Common myeloid progenitor, CD34-positive (primary cell): Measurements from ENCODE around the gene HTR5A.

Experiments
- CTCF ChIA-PET: fragments of 350-600 bp; sonication (Branson Sonifier 250); formaldehyde crosslinking; loops from one replicate; lab custom pipeline; 2021; ENCODE audit warnings: antibody characterized with exemption; lab: Charles Lee
- POLR2A ChIA-PET: fragments of 350-600 bp; sonication (Branson Sonifier 250); formaldehyde crosslinking; loops from one replicate; lab custom pipeline; 2021; ENCODE audit warnings: antibody characterized with exemption; lab: Charles Lee
- DNase-seq, 3 donors: peaks; one replicate each; pipeline versions ENCODE4 v3.0.0 to v3.0.0-alpha.2; 2013
- H3K27ac ChIP-seq, 2 experiments: 1 replicate in 1 of 2; 2 replicates in 1 of 2; pipeline ENCODE4 v1.7.0; 2013; ENCODE audit warnings: inconsistent platforms in 2 of 2, low read length in 2 of 2, mild to moderate bottlenecking in 2 of 2, low read depth in 1 of 2, moderate library complexity in 1 of 2; ENCODE audit not compliant: severe bottlenecking in 2 of 2, insufficient read depth in 1 of 2, poor library complexity in 1 of 2
- H3K27me3 ChIP-seq, 5 experiments: replicated peaks in 2 of 5; 1 replicate in 3 of 5; 2 replicates in 2 of 5; pipeline versions ENCODE4 v1.6.1 to v1.7.0; 2013; ENCODE audit warnings: low read length in 4 of 5, mild to moderate bottlenecking in 2 of 5, moderate library complexity in 2 of 5, inconsistent platforms in 1 of 5; ENCODE audit not compliant: insufficient read depth in 5 of 5, control insufficient read depth in 4 of 5
- H3K36me3 ChIP-seq, 4 experiments: 1 replicate in 2 of 4; 2 replicates in 2 of 4; pipeline versions ENCODE4 v1.6.1 to v1.7.0; 2013; ENCODE audit warnings: low read length in 3 of 4, control low read depth in 1 of 4, mild to moderate bottlenecking in 1 of 4; ENCODE audit not compliant: control insufficient read depth in 4 of 4, insufficient read depth in 4 of 4
- H3K4me1 ChIP-seq, 4 experiments: 1 replicate in 3 of 4; 2 replicates in 1 of 4; pipeline versions ENCODE4 v1.6.1 to v1.7.1; 2013; ENCODE audit warnings: low read length in 3 of 4, mild to moderate bottlenecking in 3 of 4, control low read depth in 1 of 4, inconsistent platforms in 1 of 4, moderate library complexity in 1 of 4; ENCODE audit not compliant: control insufficient read depth in 4 of 4, insufficient read depth in 4 of 4; ENCODE audit errors: control extremely low read depth in 1 of 4
- H3K4me3 ChIP-seq, 7 experiments: 1 replicate in 4 of 7; 2 replicates in 3 of 7; pipeline versions ENCODE4 v1.5.1 to v1.7.0; 2013; ENCODE audit warnings: mild to moderate bottlenecking in 7 of 7, low read length in 6 of 7, moderate library complexity in 6 of 7, inconsistent platforms in 2 of 7, low read depth in 2 of 7, control low read depth in 1 of 7; ENCODE audit not compliant: insufficient read depth in 4 of 7, control insufficient read depth in 1 of 7; ENCODE audit errors: extremely low read depth in 1 of 7
- H3K9me3 ChIP-seq, 5 experiments: 1 replicate in 4 of 5; 2 replicates in 1 of 5; pipeline versions ENCODE4 v1.6.1 to v1.7.1; 2013; ENCODE audit warnings: low read length in 4 of 5, mild to moderate bottlenecking in 2 of 5, inconsistent platforms in 1 of 5, low read depth in 1 of 5, moderate library complexity in 1 of 5; ENCODE audit not compliant: control insufficient read depth in 4 of 5, insufficient read depth in 2 of 5; ENCODE audit errors: control extremely low read depth in 1 of 5
- WGBS: methylation state at CpG from one replicate; pipeline ENCODE4 v1.1.5; 2013; ENCODE audit not compliant: insufficient coverage; 5-methylcytosine and 5-hydroxymethylcytosine counted together

Gene HTR5A

DNA sequence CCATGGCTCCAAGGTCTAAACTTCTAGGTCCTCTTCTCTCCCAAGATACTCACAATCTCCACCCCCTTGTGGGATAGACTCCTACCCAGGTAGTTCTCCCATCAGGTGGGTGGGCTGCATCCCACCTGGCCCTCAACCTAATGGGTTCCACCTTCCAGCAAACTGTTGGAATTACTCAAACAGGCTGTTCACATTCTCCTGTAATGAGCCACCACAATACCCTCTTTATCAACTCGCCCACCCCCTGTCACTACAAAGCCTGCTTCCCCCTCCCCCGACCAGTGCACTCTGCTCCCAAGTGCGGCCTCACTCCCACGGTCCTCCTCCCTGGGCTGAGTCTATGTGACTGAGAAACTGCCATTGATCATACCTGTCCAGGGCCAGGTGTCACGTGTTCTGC lies 10.4 kb upstream of the HTR5A start:
- no peaks in the 10 kb centered on the region for H3K4me1 ChIP-seq
- no peak for DNase-seq
- H3K27me3 ChIP-seq, result peaks cover 0 to 3% (median 0%) of the 10 kb centered on the region in 5 experiments
- no peaks in the 10 kb centered on the region for H3K9me3 ChIP-seq
- POLR2A ChIA-PET, result no interaction called here
- H3K4me3 ChIP-seq, result no peak overlapping the region
- CTCF ChIA-PET, result no interaction called here
- WGBS, result 83% methylated on average over 5 of the region's 5 CpGs
- H3K36me3 ChIP-seq, result no peaks in the 10 kb centered on the region
- H3K27ac ChIP-seq, result no peak overlapping the region

DNA sequence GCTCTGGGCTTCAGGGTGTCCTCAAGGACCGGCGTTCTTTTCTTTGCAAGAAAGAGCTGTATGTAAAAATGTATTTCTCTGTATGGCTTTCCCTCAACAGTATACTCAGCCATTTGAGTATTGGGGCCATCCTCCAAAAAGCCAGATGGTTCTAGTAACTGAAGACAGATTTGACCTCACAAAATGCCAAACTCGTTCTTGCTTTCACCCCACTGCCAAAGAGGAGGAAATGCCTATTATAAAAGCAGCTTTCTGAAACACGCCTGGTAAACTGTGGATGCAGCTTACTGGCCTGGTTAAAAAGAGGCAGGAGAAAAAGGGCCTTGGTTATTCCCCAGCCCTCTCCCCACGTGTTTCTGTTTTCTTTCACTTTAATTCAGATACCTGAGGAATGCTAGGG lies 7.7 kb upstream of the HTR5A start:
- Histone ChIP-seq H3K27ac (no peak overlapping the region), H3K9me3 (no peaks in the 10 kb centered on the region), H3K36me3 (no peaks in the 10 kb centered on the region), H3K4me1 (no peaks in the 10 kb centered on the region), H3K4me3 (no peak overlapping the region), H3K27me3 (peaks cover 0 to 3% (median 0%) of the 10 kb centered on the region in 5 experiments)
- no CpG with 5 or more reads among the region's 5 CpGs for WGBS
- CTCF ChIA-PET, result no interaction called here
- no peak for DNase-seq
- POLR2A ChIA-PET, result no interaction called here

DNA sequence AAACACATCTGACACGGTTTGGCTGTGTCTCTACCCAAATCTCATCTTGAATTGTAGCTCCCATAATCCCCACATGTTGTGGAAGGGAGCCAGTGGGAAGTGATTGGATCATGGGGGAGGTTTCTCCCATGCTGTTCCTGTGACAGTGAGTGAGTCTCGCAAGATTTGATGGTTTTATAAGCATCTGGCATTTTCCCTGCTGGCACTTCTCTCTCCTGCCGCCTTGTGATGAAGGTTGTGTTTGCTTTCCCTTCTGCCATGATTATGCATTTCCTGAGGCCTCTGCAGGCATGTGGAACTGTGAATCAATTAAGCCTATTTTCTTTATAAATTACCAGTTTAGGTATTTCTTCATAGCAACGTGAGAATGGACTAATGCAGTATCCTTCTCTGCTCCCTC lies 5.9 kb upstream of the HTR5A start:
- Histone ChIP-seq H3K9me3 (no peaks in the 10 kb centered on the region), H3K4me3 (no peak overlapping the region), H3K27ac (no peak overlapping the region), H3K27me3 (peaks cover 0 to 3% (median 0%) of the 10 kb centered on the region in 5 experiments), H3K36me3 (no peaks in the 10 kb centered on the region), H3K4me1 (no peaks in the 10 kb centered on the region)
- WGBS, result 64% methylated on average over 3 of the region's 4 CpGs
- no peak for DNase-seq
- POLR2A ChIA-PET, result no interaction called here
- CTCF ChIA-PET, result no interaction called here

DNA sequence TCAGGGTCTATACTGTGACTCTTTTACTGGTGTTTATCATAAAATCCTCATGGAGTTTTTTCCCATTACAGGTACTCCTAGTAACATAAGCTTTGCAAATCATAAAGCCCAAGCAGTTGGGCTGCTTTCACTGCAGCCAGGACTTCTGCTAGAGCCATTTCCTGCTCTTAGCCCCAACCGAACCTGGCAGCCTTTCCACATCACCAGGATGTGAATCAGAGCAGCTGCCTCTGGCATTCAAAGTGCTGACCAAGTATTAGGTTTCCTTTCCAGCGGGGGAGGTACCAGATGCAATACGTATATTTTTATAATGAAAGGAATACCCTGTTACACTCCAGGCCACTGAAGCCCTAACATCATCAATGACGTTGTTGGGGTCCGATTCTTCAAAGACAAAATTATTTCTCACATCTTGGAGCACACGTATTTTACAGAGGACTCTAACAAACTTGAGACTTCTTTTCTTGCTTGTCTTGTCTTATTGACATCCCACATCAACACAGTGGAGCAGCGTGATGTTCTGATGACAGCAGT lies 3.6 kb upstream of the HTR5A start:
- WGBS, result 69% methylated on average over 5 of the region's 7 CpGs
- DNase-seq, result no peak
- H3K27ac ChIP-seq, result no peak overlapping the region
- no peaks in the 10 kb centered on the region for H3K9me3 ChIP-seq
- H3K4me3 ChIP-seq, result no peak overlapping the region
- H3K27me3 ChIP-seq, result peaks cover 0 to 14% (median 3%) of the 10 kb centered on the region in 5 experiments
- H3K36me3 ChIP-seq, result no peaks in the 10 kb centered on the region
- H3K4me1 ChIP-seq, result peaks cover 0 to 3% (median under 1%) of the 10 kb centered on the region in 4 experiments
- ChIA-PET CTCF (no interaction called here), POLR2A (interaction anchor here (0.6 kb wide), 1 partner anchor 51 kb away, joined by 4 read pairs; no protein-coding TSS in a partner anchor)

DNA sequence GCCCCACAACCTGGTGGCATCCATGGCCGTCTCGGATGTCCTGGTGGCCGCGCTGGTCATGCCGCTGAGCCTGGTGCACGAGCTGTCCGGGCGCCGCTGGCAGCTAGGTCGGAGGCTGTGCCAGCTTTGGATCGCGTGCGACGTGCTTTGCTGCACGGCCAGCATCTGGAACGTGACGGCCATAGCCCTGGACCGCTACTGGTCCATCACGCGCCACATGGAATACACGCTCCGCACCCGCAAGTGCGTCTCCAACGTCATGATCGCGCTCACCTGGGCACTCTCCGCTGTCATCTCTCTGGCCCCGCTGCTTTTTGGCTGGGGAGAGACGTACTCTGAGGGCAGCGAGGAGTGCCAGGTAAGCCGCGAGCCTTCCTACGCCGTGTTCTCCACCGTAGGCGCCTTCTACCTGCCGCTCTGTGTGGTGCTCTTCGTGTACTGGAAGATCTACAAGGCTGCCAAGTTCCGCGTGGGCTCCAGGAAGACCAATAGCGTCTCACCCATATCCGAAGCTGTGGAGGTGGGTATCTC lies 1.1 kb downstream of the HTR5A start:
- Histone ChIP-seq H3K4me3 (no peak overlapping the region), H3K27ac (no peak overlapping the region), H3K9me3 (no peaks in the 10 kb centered on the region), H3K36me3 (no peaks in the 10 kb centered on the region), H3K27me3 (peaks cover 0 to 27% (median 11%) of the 10 kb centered on the region in 5 experiments), H3K4me1 (peaks cover 0 to 3% (median under 1%) of the 10 kb centered on the region in 4 experiments)
- no peak for DNase-seq
- POLR2A ChIA-PET, result no interaction called here
- CTCF ChIA-PET, result no interaction called here
- WGBS, result 58% methylated on average over 42 of the region's 43 CpGs

DNA sequence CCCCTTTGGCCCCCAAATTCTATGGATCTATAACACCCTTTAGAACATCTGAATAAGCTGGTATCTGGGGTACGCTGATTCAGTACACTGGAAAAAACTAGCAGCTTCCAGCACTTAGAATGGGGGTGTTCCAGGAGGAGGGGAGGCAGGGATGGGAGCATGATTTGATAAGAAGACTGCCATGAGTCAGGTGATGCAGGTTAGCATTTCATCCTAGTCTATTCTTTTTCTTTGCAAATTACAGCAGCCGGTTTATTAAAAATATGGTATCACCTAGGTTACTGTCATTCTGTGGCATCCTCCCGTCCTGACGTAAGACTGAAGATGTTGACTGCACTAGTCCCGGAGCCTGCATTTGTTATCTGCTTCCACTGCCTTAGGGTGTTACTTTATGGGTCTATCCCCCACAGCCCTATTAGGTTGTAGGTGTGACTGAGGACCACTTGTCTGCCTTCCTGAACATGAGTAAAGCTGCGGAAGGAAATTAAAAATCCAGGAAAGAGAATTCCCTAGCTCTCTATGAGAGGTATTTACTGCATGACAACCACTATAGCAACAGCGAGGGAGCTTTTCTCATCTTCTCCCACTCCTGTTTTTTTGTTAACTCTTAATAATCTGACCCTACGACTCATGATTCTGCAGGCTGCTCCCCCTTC lies 1.9 kb downstream of the HTR5A start:
- Histone ChIP-seq H3K4me3 (no peak overlapping the region), H3K27me3 (peaks cover 0 to 27% (median 11%) of the 10 kb centered on the region in 5 experiments), H3K27ac (no peak overlapping the region), H3K9me3 (no peaks in the 10 kb centered on the region), H3K36me3 (no peaks in the 10 kb centered on the region), H3K4me1 (peaks cover 0 to 3% (median under 1%) of the 10 kb centered on the region in 4 experiments)
- POLR2A ChIA-PET, result no interaction called here
- no peak for DNase-seq
- WGBS, result 86% methylated on average over 5 of the region's 8 CpGs
- CTCF ChIA-PET, result no interaction called here

DNA sequence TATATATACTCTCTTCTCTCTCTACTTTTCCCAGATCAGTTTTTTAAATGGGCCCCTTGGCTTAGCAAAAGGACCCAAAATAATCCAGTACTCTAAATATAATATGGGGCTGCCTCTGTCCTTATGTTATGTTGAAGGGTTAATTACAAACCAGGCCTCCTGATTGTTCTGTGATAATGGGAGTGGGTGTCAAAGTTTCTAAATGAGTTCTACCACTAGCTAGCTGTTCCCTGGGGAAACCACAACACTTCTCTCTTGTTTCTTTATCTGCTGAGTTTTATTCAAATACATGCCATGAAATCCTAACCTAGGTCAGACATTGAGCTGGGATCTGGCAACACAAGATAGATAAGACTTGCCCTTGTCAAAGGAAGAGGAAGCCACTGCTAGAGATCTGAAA lies 3.8 kb downstream of the HTR5A start:
- no peak overlapping the region for H3K4me3 ChIP-seq
- DNase-seq, result no peak
- no peaks in the 10 kb centered on the region for H3K36me3 ChIP-seq
- ChIA-PET POLR2A (no interaction called here), CTCF (no interaction called here)
- H3K4me1 ChIP-seq, result peaks cover 0 to 3% (median under 1%) of the 10 kb centered on the region in 4 experiments
- H3K27ac ChIP-seq, result no peak overlapping the region
- peaks cover 0 to 27% (median 11%) of the 10 kb centered on the region in 5 experiments for H3K27me3 ChIP-seq
- H3K9me3 ChIP-seq, result no peaks in the 10 kb centered on the region
